LNCaP clone FGC (cell line): Measurements from ENCODE around the gene XPNPEP1.

Source experiments
- DNase-seq: peaks from one replicate; pipeline ENCODE4 v3.0.0-alpha.2; 2011; ENCODE audit warnings: low read depth
- H3K4me3 ChIP-seq: 2 replicates; pipeline ENCODE4 v1.5.1; 2011; ENCODE audit warnings: mild to moderate bottlenecking, low read depth, low read length, control low read depth
- CTCF ChIP-seq: IDR thresholded peaks from 2 replicates; pipeline ENCODE4 v1.5.1; 2012; ENCODE audit warnings: mild to moderate bottlenecking; ENCODE audit not compliant: control insufficient read depth, insufficient read depth; ENCODE audit errors: extremely low read depth

XPNPEP1 gene

GRCh38 chr10:109894516-109894915 is 28.8 kb downstream of the XPNPEP1 start:
- no peak for TF ChIP-seq CTCF
- peak; percentile 58 for DNase-seq
- H3K4me3 ChIP-seq = no peak overlapping the region

GRCh38 chr10:109893386-109893785 is 29.9 kb downstream of the XPNPEP1 start:
- TF ChIP-seq CTCF = no peak
- no peak for DNase-seq
- H3K4me3 ChIP-seq = no peak overlapping the region

- no peak overlapping the region for H3K4me3 ChIP-seq
- DNase-seq = no peak
- TF ChIP-seq CTCF = no peak
Measured at GRCh38 chr10:109892931-109893330, 30.4 kb downstream of the XPNPEP1 start.

GRCh38 chr10:109892117-109892516 is 31.2 kb downstream of the XPNPEP1 start:
- H3K4me3 ChIP-seq = no peak overlapping the region
- no peak for TF ChIP-seq CTCF
- no peak for DNase-seq

GRCh38 chr10:109891105-109891504 is 32.2 kb downstream of the XPNPEP1 start:
- no peak for DNase-seq
- no peak overlapping the region for H3K4me3 ChIP-seq
- no peak for TF ChIP-seq CTCF

GRCh38 chr10:109889867-109890266 is 33.4 kb downstream of the XPNPEP1 start:
- H3K4me3 ChIP-seq = no peak overlapping the region
- TF ChIP-seq CTCF = no peak
- no peak for DNase-seq

- no peak for DNase-seq
- no peak overlapping the region for H3K4me3 ChIP-seq
- no peak for TF ChIP-seq CTCF
Measured at GRCh38 chr10:109887776-109888175, 35.5 kb downstream of the XPNPEP1 start.
